ENCODE data around the gene KIAA0513.

DNA sequence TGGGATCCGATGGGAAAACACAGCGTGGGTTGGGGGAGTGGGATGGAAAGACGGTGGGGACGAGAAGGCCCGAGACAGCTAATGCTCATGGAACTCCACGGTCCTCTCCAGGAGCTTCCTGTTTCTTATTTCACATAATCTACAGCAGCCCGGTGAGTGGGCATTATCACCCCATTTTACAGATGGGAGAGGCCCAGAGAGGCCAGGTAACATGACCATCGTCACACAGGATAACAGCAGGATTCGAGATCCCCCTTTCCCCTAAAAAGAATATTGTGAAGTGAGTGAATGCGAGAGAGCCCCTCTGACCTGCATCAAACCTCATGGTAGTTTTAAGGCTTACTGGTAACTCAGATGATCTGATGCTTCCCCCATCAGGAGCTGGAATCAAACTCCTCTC, 72.7 kb downstream of the KIAA0513 start:
- TF ChIP-seq CTCF (IDR thresholded peaks at IDR 0.05; ENCODE audit: insufficient read depth, low read length) (no peak), REST (IDR thresholded peaks at IDR 0.05; ENCODE audit: insufficient replicate concordance, low read depth) (no peak), POLR2AphosphoS5 (IDR thresholded peaks at IDR 0.05; ENCODE audit: low read depth) (no peak), GABPA (IDR thresholded peaks at IDR 0.05; ENCODE audit: low read depth) (no peak), SPI1 (IDR thresholded peaks at IDR 0.05; ENCODE audit: borderline replicate concordance, low read depth) (no peak)
